DOHH2 (cell line): Measurements from ENCODE around the gene LAMA4.

Source experiments
- H3F3A ChIP-seq: fragments of 200-600 bp; sonication (generic), shearing (Covaris generic); 2 replicates; pipeline ENCODE4 v1.6.0; 2016; ENCODE audit warnings: antibody characterized with exemption, mild to moderate bottlenecking; ENCODE audit not compliant: control insufficient read depth, insufficient read depth
- H3K27ac ChIP-seq: fragments of 200-600 bp; sonication (generic); 2 replicates; pipeline ENCODE4 v1.5.1; 2014; ENCODE audit warnings: low read depth, mild to moderate bottlenecking, low read length, moderate library complexity
- H3K27me3 ChIP-seq: fragments of 200-600 bp; sonication (generic); 2 replicates; pipeline ENCODE4 v1.6.1; 2014; ENCODE audit warnings: mild to moderate bottlenecking, low read length, mixed read lengths; ENCODE audit not compliant: control insufficient read depth
- H3K36me3 ChIP-seq: fragments of 200-600 bp; sonication (generic); 2 replicates; pipeline ENCODE4 v1.6.1; 2014; ENCODE audit warnings: mild to moderate bottlenecking, low read length, moderate library complexity, mixed read lengths; ENCODE audit not compliant: control insufficient read depth
- H3K4me1 ChIP-seq: fragments of 200-600 bp; sonication (generic); 2 replicates; pipeline ENCODE4 v1.6.1; 2014; ENCODE audit warnings: mild to moderate bottlenecking, low read length, mixed read lengths; ENCODE audit not compliant: control insufficient read depth
- H3K4me2 ChIP-seq: fragments of 200-600 bp; sonication (generic); 2 replicates; pipeline ENCODE4 v1.6.0; 2014; ENCODE audit warnings: mild to moderate bottlenecking, low read length, moderate library complexity
- H3K4me3 ChIP-seq: fragments of 200-600 bp; sonication (generic); 2 replicates; pipeline ENCODE4 v1.5.1; 2014; ENCODE audit warnings: mild to moderate bottlenecking, low read length, mixed read lengths
- H3K79me2 ChIP-seq: fragments of 200-600 bp; sonication (generic); 2 replicates; pipeline ENCODE4 v1.6.1; 2014; ENCODE audit warnings: mild to moderate bottlenecking, low read length, mixed read lengths; ENCODE audit not compliant: control insufficient read depth
- H3K9me2 ChIP-seq: fragments of 200-600 bp; sonication (generic); replicated peaks from 2 replicates; pipeline ENCODE4 v1.6.1; 2014; ENCODE audit warnings: mild to moderate bottlenecking, low read length, mixed read lengths; ENCODE audit not compliant: control insufficient read depth
- H3K9me3 ChIP-seq: fragments of 200-600 bp; sonication (generic); 2 replicates; pipeline ENCODE4 v1.6.1; 2014; ENCODE audit warnings: antibody characterized with exemption, low read length, mixed read lengths; ENCODE audit not compliant: control insufficient read depth, insufficient read depth
- H4K20me1 ChIP-seq: fragments of 200-600 bp; sonication (generic); 2 replicates; pipeline ENCODE4 v1.6.0; 2014; ENCODE audit warnings: low read depth, mild to moderate bottlenecking, antibody characterized with exemption, low read length, moderate library complexity; ENCODE audit not compliant: control insufficient read depth, insufficient read depth
- EZH2phosphoT487 ChIP-seq: fragments of 200-600 bp; sonication (generic); IDR thresholded peaks from 2 replicates; pipeline ENCODE4 v1.6.1; 2017; ENCODE audit warnings: borderline replicate concordance, mild to moderate bottlenecking, antibody characterized with exemption, low read length, moderate library complexity, mixed read lengths
- TF ChIP-seq, protein P1 (sequence below): fragments of 200-600 bp; sonication (generic); IDR thresholded peaks from one replicate; pipeline ENCODE4 v1.5.1; 2014; ENCODE audit warnings: antibody characterized with exemption, mild to moderate bottlenecking, low read depth, low read length; ENCODE audit not compliant: poor library complexity, severe bottlenecking

Gene LAMA4

GRCh38 chr6:112286010-112286409, 31.6 kb upstream of the LAMA4 start:
- TF ChIP-seq, protein P1, sequence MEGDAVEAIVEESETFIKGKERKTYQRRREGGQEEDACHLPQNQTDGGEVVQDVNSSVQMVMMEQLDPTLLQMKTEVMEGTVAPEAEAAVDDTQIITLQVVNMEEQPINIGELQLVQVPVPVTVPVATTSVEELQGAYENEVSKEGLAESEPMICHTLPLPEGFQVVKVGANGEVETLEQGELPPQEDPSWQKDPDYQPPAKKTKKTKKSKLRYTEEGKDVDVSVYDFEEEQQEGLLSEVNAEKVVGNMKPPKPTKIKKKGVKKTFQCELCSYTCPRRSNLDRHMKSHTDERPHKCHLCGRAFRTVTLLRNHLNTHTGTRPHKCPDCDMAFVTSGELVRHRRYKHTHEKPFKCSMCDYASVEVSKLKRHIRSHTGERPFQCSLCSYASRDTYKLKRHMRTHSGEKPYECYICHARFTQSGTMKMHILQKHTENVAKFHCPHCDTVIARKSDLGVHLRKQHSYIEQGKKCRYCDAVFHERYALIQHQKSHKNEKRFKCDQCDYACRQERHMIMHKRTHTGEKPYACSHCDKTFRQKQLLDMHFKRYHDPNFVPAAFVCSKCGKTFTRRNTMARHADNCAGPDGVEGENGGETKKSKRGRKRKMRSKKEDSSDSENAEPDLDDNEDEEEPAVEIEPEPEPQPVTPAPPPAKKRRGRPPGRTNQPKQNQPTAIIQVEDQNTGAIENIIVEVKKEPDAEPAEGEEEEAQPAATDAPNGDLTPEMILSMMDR = no peak
- TF ChIP-seq EZH2phosphoT487 = no peak
- no peak overlapping the region for H3K4me2 ChIP-seq

DNA sequence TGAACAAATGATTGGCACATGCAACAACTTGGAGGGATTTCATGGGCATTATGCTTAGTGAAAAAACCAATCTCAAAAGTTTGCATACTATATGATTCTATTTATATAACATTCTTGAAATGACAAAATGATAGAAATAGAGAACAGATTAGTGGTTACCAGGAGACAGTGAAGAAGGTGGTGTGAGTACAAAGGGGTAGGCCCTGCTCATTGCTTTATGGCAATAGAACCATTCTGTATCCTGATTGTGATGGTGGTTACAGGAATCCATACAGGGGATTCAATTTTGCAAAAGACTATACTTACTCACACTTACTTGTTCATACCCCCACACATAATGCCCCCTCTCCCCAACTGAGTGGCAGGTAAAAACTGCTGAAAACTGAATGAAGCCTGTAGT, 30.2 kb upstream of the LAMA4 start:
- no peaks in the 10 kb centered on the region for H4K20me1 ChIP-seq
- H3K27me3 ChIP-seq = peaks cover 3% of the 10 kb centered on the region
- no peak overlapping the region for H3K27ac ChIP-seq
- no peaks in the 10 kb centered on the region for H3K4me1 ChIP-seq
- no peaks in the 10 kb centered on the region for H3K79me2 ChIP-seq
- no peak overlapping the region for H3K4me2 ChIP-seq
- no peaks in the 10 kb centered on the region for H3K36me3 ChIP-seq
- H3K9me3 ChIP-seq = no peaks in the 10 kb centered on the region
- no peaks in the 10 kb centered on the region for H3K9me2 ChIP-seq
- TF ChIP-seq EZH2phosphoT487 = no peak
- TF ChIP-seq, protein P1 = no peak
- H3K4me3 ChIP-seq = no peak overlapping the region
- H3F3A ChIP-seq = no peaks in the 10 kb centered on the region

More at GRCh38 chr6:112286010-112286409, 31.6 kb upstream of the LAMA4 start:
- Histone ChIP-seq H3K4me1 (no peaks in the 10 kb centered on the region), H3F3A (no peaks in the 10 kb centered on the region), H3K79me2 (no peaks in the 10 kb centered on the region), H3K27me3 (peaks cover 3% of the 10 kb centered on the region; the same call in 1 of the 2 replicates), H3K9me3 (no peaks in the 10 kb centered on the region), H3K27ac (no peak overlapping the region), H4K20me1 (no peaks in the 10 kb centered on the region), H3K36me3 (no peaks in the 10 kb centered on the region), H3K9me2 (no peaks in the 10 kb centered on the region), H3K4me3 (no peak overlapping the region)

DNA sequence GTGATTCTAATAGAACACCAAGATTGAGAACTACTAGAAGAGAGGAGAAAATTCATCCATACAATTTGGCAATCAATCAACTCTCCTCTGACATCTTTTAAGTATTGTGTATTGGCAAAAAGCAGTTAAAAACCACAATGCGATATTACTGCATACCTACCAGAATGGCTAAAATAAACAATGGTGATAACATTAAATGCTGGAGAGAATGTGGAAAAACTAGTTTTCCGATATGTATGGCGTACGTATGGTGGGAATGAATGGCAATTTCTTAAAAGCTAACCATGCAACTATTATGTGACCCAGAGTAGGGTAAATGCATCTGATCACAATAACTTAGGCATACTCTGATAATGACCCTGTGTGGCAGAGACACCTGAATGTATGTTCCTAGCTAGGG, 29.3 kb upstream of the LAMA4 start:
- H3F3A ChIP-seq = no peaks in the 10 kb centered on the region
- no peaks in the 10 kb centered on the region for H3K9me2 ChIP-seq
- H4K20me1 ChIP-seq = no peaks in the 10 kb centered on the region
- no peak overlapping the region for H3K4me2 ChIP-seq
- TF ChIP-seq, protein P1 = no peak
- TF ChIP-seq EZH2phosphoT487 = no peak
- H3K4me1 ChIP-seq = no peaks in the 10 kb centered on the region
- no peaks in the 10 kb centered on the region for H3K79me2 ChIP-seq
- H3K27me3 ChIP-seq = peaks cover 3% of the 10 kb centered on the region
- no peak overlapping the region for H3K4me3 ChIP-seq
- no peaks in the 10 kb centered on the region for H3K36me3 ChIP-seq
- no peak overlapping the region for H3K27ac ChIP-seq
- H3K9me3 ChIP-seq = no peaks in the 10 kb centered on the region
